NCI-H2029 (cell line): ENCODE measurements around the gene IPO7.
"Not testable (repeated sequence)": the region's sequence is repeated elsewhere in the genome, so short reads cannot be mapped to it uniquely, and the experiment has no call there.

Experiments used
- DNase-seq: peaks from one replicate; lab custom pipeline; 2025; lab: John Stamatoyannopoulos, UW

IPO7 gene

GRCh38 chr11:9397746-9398680 lies 13.6 kb downstream of the IPO7 start:
- DNase-seq, result no peak

- DNase-seq, result no peak
Observed at GRCh38 chr11:9399466-9399865, 15.0 kb downstream of the IPO7 start.

GRCh38 chr11:9401884-9402283 lies 17.4 kb downstream of the IPO7 start:
- DNase-seq, result not testable (repeated sequence)

- DNase-seq, result no peak
Observed at GRCh38 chr11:9428706-9429105, 44.3 kb downstream of the IPO7 start.

GRCh38 chr11:9438611-9439010 lies 54.2 kb downstream of the IPO7 start:
- no peak for DNase-seq

GRCh38 chr11:9446230-9446629 lies 61.8 kb downstream of the IPO7 start:
- DNase-seq, result no peak

- DNase-seq, result no peak
Observed at GRCh38 chr11:9448576-9449352, 64.3 kb downstream of the IPO7 start.

GRCh38 chr11:9452023-9452422 lies 67.6 kb downstream of the IPO7 start:
- DNase-seq, result not testable (repeated sequence)

- DNase-seq, result no peak
Observed at GRCh38 chr11:9455722-9456121, 71.3 kb downstream of the IPO7 start.

GRCh38 chr11:9459667-9460321 lies 75.3 kb downstream of the IPO7 start:
- DNase-seq, result peak; percentile 10

GRCh38 chr11:9460322-9461062 lies 76.0 kb downstream of the IPO7 start, which contains the start of gene ZNF143:
Gene ZNF143, plus strand, starts transcription at chr11:9461012. Its CDS starts 10,297 bp downstream, at chr11:9471309.
- peak; percentile 100 for DNase-seq

- DNase-seq, result peak; percentile 80
Observed at GRCh38 chr11:9461063-9461759, 76.8 kb downstream of the IPO7 start.

- no peak for DNase-seq
Observed at GRCh38 chr11:9461760-9462134, 77.3 kb downstream of the IPO7 start.

GRCh38 chr11:9462172-9462799 lies 77.8 kb downstream of the IPO7 start:
- DNase-seq, result no peak

GRCh38 chr11:9462806-9463537 lies 78.5 kb downstream of the IPO7 start:
- DNase-seq, result no peak

- DNase-seq, result no peak
Observed at GRCh38 chr11:9470765-9471164, 86.3 kb downstream of the IPO7 start.

GRCh38 chr11:9473408-9473807 lies 89.0 kb downstream of the IPO7 start:
- DNase-seq, result no peak

GRCh38 chr11:9479899-9480298 lies 95.4 kb downstream of the IPO7 start:
- no peak for DNase-seq

GRCh38 chr11:9489080-9489765 lies 104.8 kb downstream of the IPO7 start:
- no peak for DNase-seq
